Smooth muscle cell of the brain vasculature (primary cell): ENCODE results near the gene GSDMA.

Experiments used
- DNase-seq: peaks from one replicate; pipeline ENCODE4 v3.0.0-alpha.2; 2012; ENCODE audit warnings: low read depth, low spot score

Gene GSDMA, protein sequence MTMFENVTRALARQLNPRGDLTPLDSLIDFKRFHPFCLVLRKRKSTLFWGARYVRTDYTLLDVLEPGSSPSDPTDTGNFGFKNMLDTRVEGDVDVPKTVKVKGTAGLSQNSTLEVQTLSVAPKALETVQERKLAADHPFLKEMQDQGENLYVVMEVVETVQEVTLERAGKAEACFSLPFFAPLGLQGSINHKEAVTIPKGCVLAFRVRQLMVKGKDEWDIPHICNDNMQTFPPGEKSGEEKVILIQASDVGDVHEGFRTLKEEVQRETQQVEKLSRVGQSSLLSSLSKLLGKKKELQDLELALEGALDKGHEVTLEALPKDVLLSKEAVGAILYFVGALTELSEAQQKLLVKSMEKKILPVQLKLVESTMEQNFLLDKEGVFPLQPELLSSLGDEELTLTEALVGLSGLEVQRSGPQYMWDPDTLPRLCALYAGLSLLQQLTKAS

DNA sequence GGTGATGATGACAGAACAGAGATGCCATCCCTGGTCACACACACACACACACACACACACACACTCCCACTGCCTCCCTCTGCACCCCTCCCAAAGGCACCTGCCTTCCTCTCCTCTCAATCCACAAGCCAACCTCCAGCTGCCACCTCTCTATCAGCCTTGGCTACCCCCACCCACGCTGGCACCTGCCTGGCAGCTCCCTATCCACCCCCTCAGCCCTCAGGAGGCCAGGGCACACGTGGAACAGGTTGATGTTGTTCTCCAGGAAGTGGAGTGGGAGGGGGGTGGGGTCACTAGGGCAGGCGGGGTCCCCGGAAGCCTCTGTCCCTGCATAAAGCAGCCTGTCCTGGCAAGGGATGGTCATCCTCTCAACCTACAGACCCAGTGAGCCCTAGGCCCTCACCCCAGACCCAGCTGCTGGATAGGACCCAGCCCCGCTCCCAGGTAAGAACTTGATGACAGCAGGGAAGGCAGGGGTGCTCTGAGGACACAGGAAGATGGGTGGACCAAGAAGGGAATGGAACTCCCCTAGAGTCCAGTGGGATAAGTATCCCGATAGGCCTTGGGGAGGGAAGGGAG, at the start of gene GSDMA:
GSDMA (plus strand) TSS at position 363 of the 579 bp plus-strand sequence. CDS start 2,684 bp downstream, outside the sequence.
- DNase-seq, result no peak

DNA sequence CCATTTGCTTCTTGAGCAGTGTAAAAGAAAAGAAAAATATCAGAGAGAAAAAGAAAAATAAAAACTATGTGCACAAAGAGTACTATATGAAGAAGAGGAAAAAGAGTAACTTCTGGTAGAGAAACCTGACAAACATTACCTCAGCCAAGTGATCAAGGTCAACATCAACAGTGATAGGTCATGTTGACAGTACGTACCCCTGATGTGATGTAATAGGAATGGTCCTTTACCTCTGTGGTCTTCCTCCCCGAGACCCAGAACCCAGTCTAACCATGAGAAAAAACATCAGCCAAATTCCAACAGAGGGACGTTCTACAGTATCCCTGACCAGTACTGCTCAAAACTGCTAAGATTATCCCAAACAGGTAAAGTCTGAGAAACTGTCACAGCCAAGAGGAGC, 48.8 kb upstream of the GSDMA start:
- DNase-seq, result no peak

- DNase-seq, result no peak
Measured at GRCh38 chr17:39915559-39915958, 47.2 kb upstream of the GSDMA start.

- no peak for DNase-seq
Measured at GRCh38 chr17:39916918-39917317, 45.9 kb upstream of the GSDMA start.

GRCh38 chr17:39919087-39919683, 43.6 kb upstream of the GSDMA start:
- no peak for DNase-seq

GRCh38 chr17:39920218-39921210, 42.3 kb upstream of the GSDMA start:
- no peak for DNase-seq

- DNase-seq, result no peak
Measured at GRCh38 chr17:39921323-39921722, 41.5 kb upstream of the GSDMA start.

- DNase-seq, result no peak
Measured at GRCh38 chr17:39922006-39922405, 40.8 kb upstream of the GSDMA start.

GRCh38 chr17:39923230-39923629, 39.6 kb upstream of the GSDMA start:
- no peak for DNase-seq

DNA sequence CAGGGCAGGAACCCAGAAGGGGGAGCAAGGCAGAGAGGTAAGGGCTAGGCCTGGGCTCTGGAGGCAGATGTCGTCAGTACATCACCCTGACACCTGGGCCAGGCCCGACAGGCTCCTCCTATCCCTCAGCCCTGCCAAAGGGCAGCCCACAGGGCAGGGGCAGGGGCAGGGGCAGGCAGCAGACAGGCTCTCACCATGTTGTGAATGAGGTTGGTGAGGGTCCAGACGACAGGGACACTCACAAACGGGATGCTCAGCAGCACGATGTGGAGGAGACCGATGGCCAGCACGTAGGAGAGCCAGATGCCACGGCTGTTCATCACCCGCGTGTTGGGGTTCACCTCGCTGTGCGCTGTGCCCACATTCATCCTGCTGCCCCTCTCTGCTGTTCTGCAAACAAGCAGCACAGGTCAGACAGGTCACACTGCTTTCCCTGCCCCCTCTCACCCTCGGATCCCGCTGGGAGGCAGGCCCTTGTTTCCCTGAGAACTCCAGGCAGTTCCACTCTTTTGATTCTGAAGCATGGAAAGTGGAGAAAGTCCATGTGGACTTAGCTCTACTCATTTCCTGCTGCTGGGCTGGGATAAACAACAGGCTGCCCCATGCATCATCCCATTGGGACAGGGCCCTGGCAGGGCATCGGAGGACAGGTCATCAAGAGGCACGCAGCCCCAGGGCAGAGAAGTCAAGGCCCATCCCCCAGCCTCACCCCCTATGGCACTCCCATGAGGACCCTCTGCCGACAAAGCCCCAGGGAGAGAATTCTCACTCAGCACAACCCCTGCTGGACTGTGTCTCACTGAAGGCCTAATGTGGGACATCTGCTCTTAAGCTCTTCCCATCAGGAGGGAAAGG, 38.7 kb upstream of the GSDMA start:
- no peak for DNase-seq

GRCh38 chr17:39924691-39925055, 38.1 kb upstream of the GSDMA start:
- DNase-seq, result no peak

DNA sequence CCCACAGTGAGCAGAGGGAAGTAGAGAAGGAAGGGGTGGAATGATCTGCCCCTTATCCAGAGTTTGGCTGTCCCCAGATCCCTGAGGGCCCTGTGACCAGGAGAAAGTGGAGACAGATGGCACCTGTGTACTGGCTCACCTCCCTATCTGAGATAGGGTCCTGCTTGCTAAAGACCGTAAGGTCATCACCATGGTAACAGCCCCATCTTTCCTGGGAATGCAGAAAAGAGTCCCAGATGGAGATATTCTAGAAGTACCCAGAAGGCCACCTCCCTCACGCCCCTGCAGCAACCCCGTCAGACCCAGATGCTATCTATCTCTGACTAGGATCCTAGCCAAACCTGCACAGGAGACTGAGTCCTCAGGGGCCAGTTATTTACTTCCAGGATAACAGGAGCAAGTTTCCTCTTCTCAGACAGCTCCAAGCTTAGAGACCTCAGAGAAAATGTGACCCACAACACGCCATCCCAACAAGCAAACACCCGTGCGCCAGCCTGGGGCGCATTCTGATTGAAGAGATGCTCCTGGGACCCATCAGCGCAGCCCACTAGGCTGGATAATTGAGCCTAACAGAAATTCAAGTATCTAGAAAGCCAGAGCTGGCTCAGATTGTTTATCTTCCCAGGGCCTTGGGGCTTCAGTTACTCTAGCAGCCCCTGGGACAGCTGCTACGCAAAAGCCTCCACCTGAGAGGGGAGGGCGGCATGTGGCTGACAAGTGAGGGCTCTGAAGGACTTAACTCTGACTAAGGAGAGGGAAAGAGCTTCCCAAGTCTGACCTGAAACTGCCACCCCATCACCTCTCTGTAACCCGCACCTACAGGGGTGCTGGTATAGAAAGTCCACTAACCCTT, 37.3 kb upstream of the GSDMA start:
- DNase-seq, result no peak

DNA sequence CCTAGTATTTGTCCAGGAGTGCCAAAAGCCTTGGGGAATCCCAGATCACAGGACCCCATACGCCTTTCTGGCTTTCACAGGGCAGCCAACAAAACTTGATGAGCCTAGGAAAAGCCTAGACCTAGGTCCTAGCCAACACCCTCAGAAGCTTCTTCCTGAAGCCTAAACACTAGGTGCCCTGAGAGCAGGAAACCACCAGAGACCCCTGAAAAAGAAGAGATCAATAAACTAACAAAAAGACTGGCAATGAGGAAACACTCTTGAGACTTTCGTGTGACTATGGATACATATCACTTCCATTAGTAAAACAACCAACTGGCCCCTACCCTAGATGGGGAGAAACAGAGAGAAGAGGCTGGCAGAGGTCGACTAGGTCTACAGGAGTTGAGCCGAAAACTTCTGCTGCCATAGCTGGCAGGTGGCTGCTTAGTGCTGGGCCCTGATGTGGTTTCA, 36.6 kb upstream of the GSDMA start:
- DNase-seq, result no peak

- DNase-seq, result no peak
Measured at GRCh38 chr17:39926588-39927100, 36.2 kb upstream of the GSDMA start.

GRCh38 chr17:39927101-39927928, 35.5 kb upstream of the GSDMA start, which contains the start of the genes LRRC3C and ORMDL3:
LRRC3C (plus strand) TSS chr17:39927732; CDS start chr17:39941524, 13,792 bp downstream.
ORMDL3 (minus strand) TSS chr17:39927601; CDS start chr17:39924203, 3,398 bp downstream.
- peak; percentile 88 for DNase-seq

- DNase-seq, result no peak
Measured at GRCh38 chr17:39927929-39928857, 34.6 kb upstream of the GSDMA start.
